Measurements from ENCODE around the gene CHST11.

- TF ChIP-seq ZFX (IDR thresholded peaks at IDR 0.05; ENCODE audit: borderline replicate concordance), result no peak
- TF ChIP-seq CTCF (IDR thresholded peaks at IDR 0.05), result no peak
These were observed 284.3 kb downstream of the CHST11 start for GRCh38 chr12:104741077-104741476.

All from 22Rv1 (cell line).